ENCODE measurements around the gene MRPL2. TPM values are rescaled to one million over a fixed set of nuclear protein-coding genes. Genes with fewer than 3 reads are reported as not detected.

MRPL2 gene
- total RNA-seq, 1 experiment from 2014 or later, result 50.0 TPM

GRCh38 chr6:43021270-43022047 is 37.8 kb downstream of the MRPL2 start, which contains the start of gene RRP36:
RRP36 (plus strand) TSS chr6:43021623; CDS start chr6:43021655, 32 bp downstream.
- DNase-seq (ENCODE audit: low read depth), result peak; percentile 72

- peak; percentile 29 for DNase-seq (ENCODE audit: low read depth)
Observed at GRCh38 chr6:43020847-43021246, 38.4 kb downstream of the MRPL2 start.

GRCh38 chr6:43020052-43020705 is 39.1 kb downstream of the MRPL2 start:
- no peak for DNase-seq (ENCODE audit: low read depth)

- DNase-seq (ENCODE audit: low read depth), result no peak
Observed at GRCh38 chr6:43019152-43019551, 40.1 kb downstream of the MRPL2 start.

- no peak for DNase-seq (ENCODE audit: low read depth)
Observed at GRCh38 chr6:43016943-43017334, 42.3 kb downstream of the MRPL2 start.

- no peak for DNase-seq (ENCODE audit: low read depth)
Observed at GRCh38 chr6:43016176-43016942, 42.9 kb downstream of the MRPL2 start.

GRCh38 chr6:43014434-43014909 is 44.8 kb downstream of the MRPL2 start:
- DNase-seq (ENCODE audit: low read depth), result peak; percentile 37

- peak; percentile 100 for DNase-seq (ENCODE audit: low read depth)
Observed at GRCh38 chr6:43013843-43014433, 45.3 kb downstream of the MRPL2 start, which contains the start of the genes KLHDC3 and MEA1. KLHDC3 (plus strand) TSS chr6:43014249; CDS start chr6:43017193, 2,944 bp downstream. MEA1 (minus strand) TSS chr6:43013946; CDS start chr6:43013813, 133 bp downstream.

GRCh38 chr6:43013097-43013842 is 46.0 kb downstream of the MRPL2 start:
- peak; percentile 43 for DNase-seq (ENCODE audit: low read depth)

GRCh38 chr6:43012364-43012763 is 46.9 kb downstream of the MRPL2 start:
- DNase-seq (ENCODE audit: low read depth), result no peak

- DNase-seq (ENCODE audit: low read depth), result no peak
Observed at GRCh38 chr6:43011207-43011606, 48.0 kb downstream of the MRPL2 start.

GRCh38 chr6:43009124-43009523 is 50.1 kb downstream of the MRPL2 start:
- peak; percentile 39 for DNase-seq (ENCODE audit: low read depth)

GRCh38 chr6:43007126-43007525 is 52.1 kb downstream of the MRPL2 start:
- no peak for DNase-seq (ENCODE audit: low read depth)

GRCh38 chr6:43006251-43006650 is 53.0 kb downstream of the MRPL2 start:
- DNase-seq (ENCODE audit: low read depth), result no peak

- DNase-seq (ENCODE audit: low read depth), result no peak
Observed at GRCh38 chr6:43005844-43006243, 53.4 kb downstream of the MRPL2 start.

Other genes with a start within 250 kb of the MRPL2 start
- gene RPL7L1, start 179.8 kb downstream of the MRPL2 start, total RNA-seq (2014; rRNA removed; shearing (Covaris generic)), result 142 and 157 TPM in 2 replicates
- gene PTCRA, start 143.4 kb downstream of the MRPL2 start, total RNA-seq (2014; rRNA removed; shearing (Covaris generic)), result not detected in 2 replicates
- 70.0 and 83.3 TPM in 2 replicates for gene CNPY3, start 130.0 kb downstream of the MRPL2 start, total RNA-seq (2014; rRNA removed; shearing (Covaris generic))
- gene GNMT, start 98.7 kb downstream of the MRPL2 start, total RNA-seq (2014; rRNA removed; shearing (Covaris generic)), result 0.12 TPM in 1 of 2 replicates, not detected in the other
- 16.5 and 18.1 TPM in 2 replicates for gene PEX6, start 80.3 kb downstream of the MRPL2 start, total RNA-seq (2014; rRNA removed; shearing (Covaris generic))
- gene PPP2R5D, start 74.9 kb downstream of the MRPL2 start, total RNA-seq (2014; rRNA removed; shearing (Covaris generic)), result 81.0 and 98.6 TPM in 2 replicates
- 131 and 184 TPM in 2 replicates for gene MEA1, start 45.5 kb downstream of the MRPL2 start, total RNA-seq (2014; rRNA removed; shearing (Covaris generic))
- 69.3 and 89.0 TPM in 2 replicates for gene KLHDC3, start 45.2 kb downstream of the MRPL2 start, total RNA-seq (2014; rRNA removed; shearing (Covaris generic))
- gene RRP36, start 37.8 kb downstream of the MRPL2 start, total RNA-seq (2014; rRNA removed; shearing (Covaris generic)), result 117 and 148 TPM in 2 replicates
- 16.5 and 18.2 TPM in 2 replicates for gene CUL7, start 5.6 kb downstream of the MRPL2 start, total RNA-seq (2014; rRNA removed; shearing (Covaris generic))
- gene KLC4, start 197 bp upstream of the MRPL2 start, total RNA-seq (2014; rRNA removed; shearing (Covaris generic)), result 9.4 and 12.3 TPM in 2 replicates
- gene PTK7, start 16.9 kb upstream of the MRPL2 start, total RNA-seq (2014; rRNA removed; shearing (Covaris generic)), result 59.6 and 66.4 TPM in 2 replicates
- 10.7 and 16.7 TPM in 2 replicates for gene SRF, start 111.8 kb upstream of the MRPL2 start, total RNA-seq (2014; rRNA removed; shearing (Covaris generic))
- gene CUL9, start 122.8 kb upstream of the MRPL2 start, total RNA-seq (2014; rRNA removed; shearing (Covaris generic)), result 6.6 and 9.9 TPM in 2 replicates
- 50.3 and 74.5 TPM in 2 replicates for gene DNPH1, start 170.0 kb upstream of the MRPL2 start, total RNA-seq (2014; rRNA removed; shearing (Covaris generic))
- not detected in 2 replicates for gene TTBK1, start 184.0 kb upstream of the MRPL2 start, total RNA-seq (2014; rRNA removed; shearing (Covaris generic))
- not detected in 2 replicates for gene SLC22A7, start 238.8 kb upstream of the MRPL2 start, total RNA-seq (2014; rRNA removed; shearing (Covaris generic))
- gene CRIP3, start 249.4 kb upstream of the MRPL2 start, total RNA-seq (2014; rRNA removed; shearing (Covaris generic)), result not detected in 2 replicates

All from RPMI7951 (cell line).